K562 (cell line): ENCODE data around the gene MRPL55. TPM values are rescaled to one million over a fixed set of nuclear protein-coding genes. Genes with fewer than 3 reads are reported as not detected.

Source experiments
- ATAC-seq: fragments of 200-7000 bp; cut with Tn5 transposase; 3 replicates; pipeline ENCODE4 v1.9.1; 2020; ENCODE audit warnings: moderate library complexity
- BruUV-seq: library from RNA; stranded (reverse); fragments of 400-500 nt; replicated peaks from 2 replicates; lab custom pipeline; 2021; lab: Mats Ljungman, UMichigan
- CTCF ChIA-PET: fragments of 300-600 bp; formaldehyde crosslinking; extraction: SDS; loops from one replicate; lab custom pipeline; 2021; ENCODE audit warnings: low intra/inter-chr PET ratio; lab: Yijun Ruan, JAX
- POLR2A ChIA-PET: fragments of 300-600, 350-650 bp; sonication (Branson Sonifier 250); formaldehyde crosslinking; extraction: SDS; loops from one replicate; lab custom pipeline; 2021; ENCODE audit warnings: antibody characterized with exemption, inconsistent platforms; lab: Yijun Ruan, JAX
- DNase-seq, 4 experiments: peaks; one replicate each; pipeline versions ENCODE4 v3.0.0 to v3.0.0-alpha.2; 2011 to 2018; ENCODE audit warnings: low spot score in 3 of 4, mixed read lengths in 3 of 4; ENCODE audit errors: extremely low read depth in 1 of 4
- FAIRE-seq: peaks from 2 replicates; lab custom pipeline; 2011; peaks lifted over from hg19 to GRCh38; lab: Jason Lieb, UNC
- H2AFZ ChIP-seq: 2 replicates; pipeline ENCODE4 v1.6.0; 2011; ENCODE audit warnings: low read depth, low read length, control low read depth, inconsistent platforms
- H3K27ac ChIP-seq: fragments of 200-600 bp; 3 replicates; pipeline ENCODE4 v1.8.0; 2011; ENCODE audit warnings: low read depth, mild to moderate bottlenecking, control low read depth, inconsistent platforms, low read length, moderate library complexity, mixed read lengths; ENCODE audit errors: extremely low read depth
- H3K27me3 ChIP-seq, 2 experiments: fragments of 300-600 bp in 1 of 2; 2 replicates in 1 of 2; 3 replicates in 1 of 2; pipeline versions ENCODE4 v1.6.0 to v1.8.0; 2011; ENCODE audit warnings: inconsistent platforms in 2 of 2, low read length in 2 of 2, mild to moderate bottlenecking in 1 of 2, mixed read lengths in 1 of 2, moderate library complexity in 1 of 2; ENCODE audit not compliant: control insufficient read depth in 2 of 2, insufficient read depth in 2 of 2
- H3K36me3 ChIP-seq: fragments of 300-600 bp; 3 replicates; pipeline ENCODE4 v1.8.0; 2011; ENCODE audit warnings: mild to moderate bottlenecking, low read length, inconsistent platforms; ENCODE audit not compliant: control insufficient read depth, insufficient read depth
- H3K4me1 ChIP-seq, 2 experiments: fragments of 200-600 bp in 1 of 2; replicated peaks in 1 of 2; 2 replicates in 1 of 2; 3 replicates in 1 of 2; pipeline versions ENCODE4 v1.5.1 to v1.8.0; 2011; ENCODE audit warnings: inconsistent platforms in 2 of 2, low read length in 2 of 2, mild to moderate bottlenecking in 1 of 2, mixed read lengths in 1 of 2, moderate library complexity in 1 of 2; ENCODE audit not compliant: control insufficient read depth in 2 of 2, insufficient read depth in 2 of 2
- H3K4me2 ChIP-seq: 2 replicates; pipeline ENCODE4 v1.6.1; 2011; ENCODE audit warnings: low read length, control low read depth, inconsistent platforms, mixed read lengths; ENCODE audit not compliant: insufficient read depth
- H3K4me3 ChIP-seq: fragments of 200-600 bp; sonication (generic), shearing (Covaris generic); 2 replicates; pipeline ENCODE4 v1.5.1; 2016; ENCODE audit warnings: control low read depth, inconsistent platforms
- H3K79me2 ChIP-seq: fragments of 200-600 bp; 3 replicates; pipeline ENCODE4 v1.8.0; 2011; ENCODE audit warnings: low read length, inconsistent platforms; ENCODE audit not compliant: control insufficient read depth, insufficient read depth
- H3K9ac ChIP-seq, 2 experiments: 2 replicates each; pipeline versions ENCODE4 v1.6.0 to v1.6.1; 2011; ENCODE audit warnings: low read depth in 2 of 2, low read length in 2 of 2, control low read depth in 1 of 2, inconsistent platforms in 1 of 2, mild to moderate bottlenecking in 1 of 2, mixed read lengths in 1 of 2; ENCODE audit not compliant: insufficient read depth in 1 of 2
- H3K9me1 ChIP-seq: one replicate; pipeline ENCODE4 v1.6.0; 2011; ENCODE audit warnings: inconsistent platforms, mild to moderate bottlenecking, low read length, moderate library complexity; ENCODE audit not compliant: control insufficient read depth, insufficient read depth
- H3K9me3 ChIP-seq: replicated peaks from 2 replicates; pipeline ENCODE4 v1.5.1; 2011; ENCODE audit warnings: low read depth, low read length, inconsistent platforms; ENCODE audit not compliant: control insufficient read depth, insufficient read depth
- H4K20me1 ChIP-seq: replicated peaks from 2 replicates; pipeline ENCODE4 v1.6.1; 2011; ENCODE audit warnings: low read length, inconsistent platforms, mixed read lengths; ENCODE audit not compliant: control insufficient read depth, insufficient read depth
- AFF1 ChIP-seq, 2 experiments: fragments of 450-650 bp; IDR thresholded peaks; 2 replicates each; pipeline ENCODE4 v1.6.1; 2018; ENCODE audit warnings: mild to moderate bottlenecking in 2 of 2, low read depth in 1 of 2; ENCODE audit not compliant: partially characterized antibody in 2 of 2
- JUND ChIP-seq, 2 experiments: IDR thresholded peaks; 2 replicates in 1 of 2; 3 replicates in 1 of 2; pipeline ENCODE4 v1.6.1; 2011; ENCODE audit warnings: borderline replicate concordance in 2 of 2, low read depth in 2 of 2, low read length in 2 of 2, improper control_type of control experiment in 1 of 2, missing biosample characterization in 1 of 2, missing genetic modification characterization in 1 of 2, missing genetic modification reagents in 1 of 2
- KAT2B ChIP-seq: IDR thresholded peaks from one replicate; pipeline ENCODE4 v1.6.1; 2012; ENCODE audit warnings: low read depth, mild to moderate bottlenecking, control low read depth, inconsistent platforms, low read length, moderate library complexity
- MEF2A ChIP-seq: IDR thresholded peaks from 2 replicates; pipeline ENCODE4 v1.6.1; 2011; ENCODE audit warnings: low read depth, mild to moderate bottlenecking, low read length, moderate library complexity; ENCODE audit not compliant: control insufficient read depth
- PTBP1 ChIP-seq: fragments of 200-400 bp; formaldehyde crosslinking; IDR thresholded peaks from 2 replicates; pipeline ENCODE4 v1.6.1; 2017; ENCODE audit warnings: low read depth, low read length
- USF2 ChIP-seq: sonication (generic); formaldehyde crosslinking; IDR thresholded peaks from 2 replicates; pipeline ENCODE4 v1.5.0; 2020; ENCODE audit warnings: missing genetic modification reagents
- ZBTB17 ChIP-seq: fragments of 450-650 bp; formaldehyde crosslinking; IDR thresholded peaks from 2 replicates; pipeline ENCODE4 v1.4.0; 2020; ENCODE audit warnings: mild to moderate bottlenecking
- ZBTB49 ChIP-seq: sonication (generic); formaldehyde crosslinking; IDR thresholded peaks from 2 replicates; pipeline ENCODE4 v1.8.0; 2022; ENCODE audit warnings: missing genetic modification reagents, mild to moderate bottlenecking, borderline replicate concordance
- ZNF140 ChIP-seq: fragments of 250-450 bp; sonication (Bioruptor Pico); IDR thresholded peaks from 2 replicates; pipeline ENCODE4 v1.8.0; 2021; ENCODE audit warnings: moderate library complexity, mild to moderate bottlenecking, inconsistent platforms
- ZNF311 ChIP-seq: fragments of 250-450 bp; sonication (Bioruptor Pico); IDR thresholded peaks from 2 replicates; pipeline ENCODE4 v1.4.0; 2020; ENCODE audit warnings: mild to moderate bottlenecking, moderate library complexity
- ZNF445 ChIP-seq: fragments of 250-450 bp; sonication (Bioruptor Pico); IDR thresholded peaks from 2 replicates; pipeline ENCODE4 v1.4.0; 2020; ENCODE audit warnings: low read depth, mild to moderate bottlenecking, moderate library complexity
- ZNF586 ChIP-seq: fragments of 450-650 bp; formaldehyde crosslinking; conservative IDR thresholded peaks from 2 replicates; pipeline ENCODE4 v1.4.0; 2020; ENCODE audit warnings: mild to moderate bottlenecking, moderate library complexity
- ZSCAN29 ChIP-seq: fragments of 450-650 bp; IDR thresholded peaks from 2 replicates; pipeline ENCODE4 v1.6.1; 2017
- WGBS: fragments of 100-300 bp; shearing (Covaris generic); methylation state at CpG from one replicate; pipeline ENCODE4 v1.1.6; 2016; ENCODE audit warnings: low coverage, mixed read lengths; ENCODE audit not compliant: insufficient coverage; ENCODE audit errors: missing lambda C conversion rate; 5-methylcytosine and 5-hydroxymethylcytosine counted together
- in situ Hi-C: fragments of 300-500 bp; cut with MboI; formaldehyde crosslinking; loops from 4 replicates; pipeline ENCODE4 v1.15.0; 2018; ENCODE audit warnings: inconsistent platforms, mixed read lengths
- intact Hi-C: fragments of 100-400 bp; cut with micrococcal nuclease; formaldehyde crosslinking; loops from 2 replicates; pipeline ENCODE4 v1.14.2; 2022
- polyA plus RNA-seq, 8 experiments: library from polyadenylated mRNA; depleted of rRNA in 4 of 8; stranded (reverse) in 5 of 8; unstranded in 3 of 8; fragments of >200 nt; fragmentation: Nextera tagmentation in 2 of 8; fragmentation: Illumina TruSeq in 1 of 8; extraction: Ambion mirVana in 2 of 8; extraction: Trizol in 1 of 8; gene quantifications; 2 replicates each; pipeline versions ENCODE4 v1.2.1 to v1.2.3, GENCODE V29; 2011 to 2014; ENCODE audit warnings: inconsistent platforms in 1 of 8, missing spikeins in 1 of 8
- total RNA-seq, 7 experiments: library from RNA; depleted of rRNA in 6 of 7; stranded (reverse); fragments of >200 nt in 6 of 7; fragmentation: Illumina TruSeq in 2 of 7; extraction: Trizol in 2 of 7; gene quantifications; 2 replicates each; pipeline versions ENCODE4 v1.2.1 to v1.2.3, GENCODE V29; 2011 to 2021; ENCODE audit warnings: low replicate concordance in 1 of 7

The MRPL55 gene
- total and polyA plus RNA-seq, 9 of the 15 experiments (the other 6 are each of a cell fraction or from before 2014, with no cell fraction given) = 34.9 to 228 (median 81.0) TPM

- in situ Hi-C loops = no loop called here
- TF ChIP-seq AFF1 (IDR thresholded peaks at IDR 0.05; ENCODE audit: low read depth in 1 of 2, partially characterized antibody in 2 of 2) = no peak
- no peak for TF ChIP-seq MEF2A
- no peak for TF ChIP-seq ZNF586 (CRISPR knock-in tag)
- no peak for TF ChIP-seq ZNF311 (CRISPR knock-in tag)
- no peak for TF ChIP-seq PTBP1
- TF ChIP-seq ZNF140 = no peak
- TF ChIP-seq KAT2B = no peak
- TF ChIP-seq ZNF445 (CRISPR knock-in tag) = no peak
- no peak for TF ChIP-seq JUND (IDR thresholded peaks at IDR 0.05; ENCODE audit: borderline replicate concordance, low read depth, low read length)
- TF ChIP-seq JUND (tag; IDR thresholded peaks at IDR 0.05; ENCODE audit: borderline replicate concordance, low read depth, low read length) = no peak
- TF ChIP-seq ZSCAN29 = no peak
- no peak for TF ChIP-seq USF2 (CRISPR knock-in tag)
- TF ChIP-seq ZBTB49 (CRISPR knock-in tag) = no peak
- TF ChIP-seq ZBTB17 (CRISPR knock-in tag) = no peak
- TF ChIP-seq, all 486 proteins: peak for 0
- no peak for FAIRE-seq
Observed at GRCh38 chr1:228152097-228152917, 43.2 kb upstream of the MRPL55 start.

More at GRCh38 chr1:228152097-228152917, 43.2 kb upstream of the MRPL55 start:
- no peak for DNase-seq
- ATAC-seq = no peak
- Histone ChIP-seq H3K27ac (no peak overlapping the region), H3K9me1 (no peaks in the 10 kb centered on the region), H3K4me2 (no peak overlapping the region), H3K4me3 (no peak overlapping the region), H2AFZ (no peak overlapping the region), H3K9me3 (no peaks in the 10 kb centered on the region), H3K27me3 (no peaks in the 10 kb centered on the region), H3K4me1 (peaks cover 16 to 78% of the 10 kb centered on the region in 2 experiments), H3K79me2 (peaks cover 24% of the 10 kb centered on the region), H3K36me3 (peaks cover 24% of the 10 kb centered on the region; the same call in 2 of the 3 replicates), H4K20me1 (peaks cover 2% of the 10 kb centered on the region), H3K9ac (peak overlapping the region in 1 of 2 experiments; percentile 91; a peak in 2 of 4 replicates)
- BruUV-seq = no TSS peak
- WGBS = 73% methylated on average over 17 of the region's 19 CpGs
- intact Hi-C loops = no loop called here
- POLR2A ChIA-PET = interaction anchor here (0.6 to 4.2 kb wide), 7 partner anchors 9 to 70 kb away, joined by 3 to 46 read pairs (median 9); partner anchors contain the start of genes ARF1, GUK1 and IBA57
- CTCF ChIA-PET = no interaction called here
